ENCODE measurements around the gene PIGU. TPM values are rescaled to one million over a fixed set of nuclear protein-coding genes. Genes with fewer than 3 reads are reported as not detected.

PIGU gene
- total and polyA plus RNA-seq, 2 of the 13 experiments (the other 11 are each of a cell fraction or from before 2014, with no cell fraction given), result 45.5 to 231 TPM

DNA sequence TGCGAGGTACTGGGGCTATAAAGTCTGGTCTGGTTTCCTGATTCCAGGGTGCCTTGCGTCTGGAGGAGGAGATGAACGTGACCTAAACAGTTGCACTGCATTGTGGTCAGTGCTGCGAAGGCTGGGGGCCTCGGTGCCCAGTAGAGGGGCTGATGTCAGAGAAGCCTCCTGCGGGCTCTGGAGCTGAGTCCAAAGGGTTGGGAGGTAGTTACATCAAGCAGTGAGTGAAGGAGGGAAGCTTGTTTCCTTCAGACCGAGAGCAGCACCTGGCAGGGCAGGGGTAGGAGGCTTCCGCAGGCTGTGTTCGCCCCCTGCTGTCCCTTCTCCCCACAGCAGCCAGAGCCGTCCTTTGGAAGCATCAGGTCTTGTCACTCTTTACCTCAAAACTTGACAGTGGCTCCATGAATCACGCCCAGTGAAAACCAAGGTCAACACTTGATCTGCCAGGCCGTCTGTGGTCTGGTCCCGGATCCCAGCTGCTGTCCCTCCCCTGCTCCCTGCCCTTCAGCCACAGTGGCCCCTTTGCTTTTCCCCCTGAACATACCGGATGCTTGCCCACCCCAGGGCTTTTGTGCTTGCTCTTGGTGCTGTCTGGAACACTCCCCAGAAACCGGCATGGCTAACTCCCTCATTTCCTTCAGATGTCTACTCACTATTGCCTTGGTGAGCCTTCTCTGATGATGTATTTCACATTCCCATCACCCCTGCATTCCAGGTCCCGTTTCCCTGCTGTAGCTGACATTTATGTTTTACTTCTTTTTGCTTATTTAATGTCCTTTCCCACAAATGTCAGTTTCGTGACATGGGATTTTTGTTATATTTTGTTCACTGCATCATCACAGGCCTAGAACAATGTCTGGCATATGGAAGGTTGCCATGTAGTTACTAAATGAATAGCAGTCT is 153.7 kb downstream of the PIGU start (continued):
- no peak for TF ChIP-seq CEBPG (CRISPR knock-in tag; IDR thresholded peaks at IDR 0.05)
- no peak for TF ChIP-seq E2F1 (CRISPR knock-in tag; IDR thresholded peaks at IDR 0.05)
- no peak for TF ChIP-seq ZNF570 (CRISPR knock-in tag; IDR thresholded peaks at IDR 0.05; ENCODE audit: borderline replicate concordance)
- TF ChIP-seq FOSL2 (CRISPR knock-in tag; IDR thresholded peaks at IDR 0.05), result peak; percentile 82
- no peak for TF ChIP-seq SRSF9 (IDR thresholded peaks at IDR 0.05; ENCODE audit: borderline replicate concordance, insufficient read depth, low read depth, low read length, poor library complexity, severe bottlenecking)
- TF ChIP-seq, protein P1, sequence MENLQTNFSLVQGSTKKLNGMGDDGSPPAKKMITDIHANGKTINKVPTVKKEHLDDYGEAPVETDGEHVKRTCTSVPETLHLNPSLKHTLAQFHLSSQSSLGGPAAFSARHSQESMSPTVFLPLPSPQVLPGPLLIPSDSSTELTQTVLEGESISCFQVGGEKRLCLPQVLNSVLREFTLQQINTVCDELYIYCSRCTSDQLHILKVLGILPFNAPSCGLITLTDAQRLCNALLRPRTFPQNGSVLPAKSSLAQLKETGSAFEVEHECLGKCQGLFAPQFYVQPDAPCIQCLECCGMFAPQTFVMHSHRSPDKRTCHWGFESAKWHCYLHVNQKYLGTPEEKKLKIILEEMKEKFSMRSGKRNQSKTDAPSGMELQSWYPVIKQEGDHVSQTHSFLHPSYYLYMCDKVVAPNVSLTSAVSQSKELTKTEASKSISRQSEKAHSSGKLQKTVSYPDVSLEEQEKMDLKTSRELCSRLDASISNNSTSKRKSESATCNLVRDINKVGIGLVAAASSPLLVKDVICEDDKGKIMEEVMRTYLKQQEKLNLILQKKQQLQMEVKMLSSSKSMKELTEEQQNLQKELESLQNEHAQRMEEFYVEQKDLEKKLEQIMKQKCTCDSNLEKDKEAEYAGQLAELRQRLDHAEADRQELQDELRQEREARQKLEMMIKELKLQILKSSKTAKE (CRISPR knock-in tag; IDR thresholded peaks at IDR 0.05; ENCODE audit: borderline replicate concordance), result no peak
- no peak for TF ChIP-seq ZBTB43 (CRISPR knock-in tag; conservative IDR thresholded peaks at IDR 0.05)
- no peak for TF ChIP-seq ZNF256 (CRISPR knock-in tag; conservative IDR thresholded peaks at IDR 0.05)
- TF ChIP-seq ZNF282 (IDR thresholded peaks at IDR 0.05; ENCODE audit: partially characterized antibody), result no peak
- TF ChIP-seq, protein P2, sequence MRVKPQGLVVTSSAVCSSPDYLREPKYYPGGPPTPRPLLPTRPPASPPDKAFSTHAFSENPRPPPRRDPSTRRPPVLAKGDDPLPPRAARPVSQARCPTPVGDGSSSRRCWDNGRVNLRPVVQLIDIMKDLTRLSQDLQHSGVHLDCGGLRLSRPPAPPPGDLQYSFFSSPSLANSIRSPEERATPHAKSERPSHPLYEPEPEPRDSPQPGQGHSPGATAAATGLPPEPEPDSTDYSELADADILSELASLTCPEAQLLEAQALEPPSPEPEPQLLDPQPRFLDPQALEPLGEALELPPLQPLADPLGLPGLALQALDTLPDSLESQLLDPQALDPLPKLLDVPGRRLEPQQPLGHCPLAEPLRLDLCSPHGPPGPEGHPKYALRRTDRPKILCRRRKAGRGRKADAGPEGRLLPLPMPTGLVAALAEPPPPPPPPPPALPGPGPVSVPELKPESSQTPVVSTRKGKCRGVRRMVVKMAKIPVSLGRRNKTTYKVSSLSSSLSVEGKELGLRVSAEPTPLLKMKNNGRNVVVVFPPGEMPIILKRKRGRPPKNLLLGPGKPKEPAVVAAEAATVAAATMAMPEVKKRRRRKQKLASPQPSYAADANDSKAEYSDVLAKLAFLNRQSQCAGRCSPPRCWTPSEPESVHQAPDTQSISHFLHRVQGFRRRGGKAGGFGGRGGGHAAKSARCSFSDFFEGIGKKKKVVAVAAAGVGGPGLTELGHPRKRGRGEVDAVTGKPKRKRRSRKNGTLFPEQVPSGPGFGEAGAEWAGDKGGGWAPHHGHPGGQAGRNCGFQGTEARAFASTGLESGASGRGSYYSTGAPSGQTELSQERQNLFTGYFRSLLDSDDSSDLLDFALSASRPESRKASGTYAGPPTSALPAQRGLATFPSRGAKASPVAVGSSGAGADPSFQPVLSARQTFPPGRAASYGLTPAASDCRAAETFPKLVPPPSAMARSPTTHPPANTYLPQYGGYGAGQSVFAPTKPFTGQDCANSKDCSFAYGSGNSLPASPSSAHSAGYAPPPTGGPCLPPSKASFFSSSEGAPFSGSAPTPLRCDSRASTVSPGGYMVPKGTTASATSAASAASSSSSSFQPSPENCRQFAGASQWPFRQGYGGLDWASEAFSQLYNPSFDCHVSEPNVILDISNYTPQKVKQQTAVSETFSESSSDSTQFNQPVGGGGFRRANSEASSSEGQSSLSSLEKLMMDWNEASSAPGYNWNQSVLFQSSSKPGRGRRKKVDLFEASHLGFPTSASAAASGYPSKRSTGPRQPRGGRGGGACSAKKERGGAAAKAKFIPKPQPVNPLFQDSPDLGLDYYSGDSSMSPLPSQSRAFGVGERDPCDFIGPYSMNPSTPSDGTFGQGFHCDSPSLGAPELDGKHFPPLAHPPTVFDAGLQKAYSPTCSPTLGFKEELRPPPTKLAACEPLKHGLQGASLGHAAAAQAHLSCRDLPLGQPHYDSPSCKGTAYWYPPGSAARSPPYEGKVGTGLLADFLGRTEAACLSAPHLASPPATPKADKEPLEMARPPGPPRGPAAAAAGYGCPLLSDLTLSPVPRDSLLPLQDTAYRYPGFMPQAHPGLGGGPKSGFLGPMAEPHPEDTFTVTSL (CRISPR knock-in tag; IDR thresholded peaks at IDR 0.05; ENCODE audit: borderline replicate concordance), result no peak
- TF ChIP-seq ZMAT3 (CRISPR knock-in tag; conservative IDR thresholded peaks at IDR 0.05), result no peak
- no peak for TF ChIP-seq ZNF782 (CRISPR knock-in tag; IDR thresholded peaks at IDR 0.05; ENCODE audit: borderline replicate concordance)
- no peak for TF ChIP-seq NR2F2 (IDR thresholded peaks at IDR 0.05; ENCODE audit: borderline replicate concordance, low read depth)
- TF ChIP-seq, protein P3, sequence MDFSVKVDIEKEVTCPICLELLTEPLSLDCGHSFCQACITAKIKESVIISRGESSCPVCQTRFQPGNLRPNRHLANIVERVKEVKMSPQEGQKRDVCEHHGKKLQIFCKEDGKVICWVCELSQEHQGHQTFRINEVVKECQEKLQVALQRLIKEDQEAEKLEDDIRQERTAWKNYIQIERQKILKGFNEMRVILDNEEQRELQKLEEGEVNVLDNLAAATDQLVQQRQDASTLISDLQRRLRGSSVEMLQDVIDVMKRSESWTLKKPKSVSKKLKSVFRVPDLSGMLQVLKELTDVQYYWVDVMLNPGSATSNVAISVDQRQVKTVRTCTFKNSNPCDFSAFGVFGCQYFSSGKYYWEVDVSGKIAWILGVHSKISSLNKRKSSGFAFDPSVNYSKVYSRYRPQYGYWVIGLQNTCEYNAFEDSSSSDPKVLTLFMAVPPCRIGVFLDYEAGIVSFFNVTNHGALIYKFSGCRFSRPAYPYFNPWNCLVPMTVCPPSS (IDR thresholded peaks at IDR 0.05), result no peak
- TF ChIP-seq NFYC (CRISPR knock-in tag; IDR thresholded peaks at IDR 0.05), result no peak
- TF ChIP-seq ZNF12 (CRISPR knock-in tag; IDR thresholded peaks at IDR 0.05), result peak; percentile 46; the same call in 1 of the 2 replicates
- no peak for TF ChIP-seq CCAR2 (optimal IDR thresholded peaks at IDR 0.05; ENCODE audit: low read depth, low read length)
